Measurements from ENCODE around the gene PEBP1.

The PEBP1 gene

GRCh38 chr12:118193958-118194357, 58.0 kb downstream of the PEBP1 start:
- DNase-seq (ENCODE audit: low read depth in 3 of 3) = no peak
